HG03139 (cell line): ENCODE results near the gene TMEM183A.

ENCODE experiments used
- ATAC-seq: cut with Tn5 transposase; IDR thresholded peaks from one replicate; pipeline ENCODE4 v1.9.1; 2021; ENCODE audit not compliant: unreplicated experiment

The TMEM183A gene

DNA sequence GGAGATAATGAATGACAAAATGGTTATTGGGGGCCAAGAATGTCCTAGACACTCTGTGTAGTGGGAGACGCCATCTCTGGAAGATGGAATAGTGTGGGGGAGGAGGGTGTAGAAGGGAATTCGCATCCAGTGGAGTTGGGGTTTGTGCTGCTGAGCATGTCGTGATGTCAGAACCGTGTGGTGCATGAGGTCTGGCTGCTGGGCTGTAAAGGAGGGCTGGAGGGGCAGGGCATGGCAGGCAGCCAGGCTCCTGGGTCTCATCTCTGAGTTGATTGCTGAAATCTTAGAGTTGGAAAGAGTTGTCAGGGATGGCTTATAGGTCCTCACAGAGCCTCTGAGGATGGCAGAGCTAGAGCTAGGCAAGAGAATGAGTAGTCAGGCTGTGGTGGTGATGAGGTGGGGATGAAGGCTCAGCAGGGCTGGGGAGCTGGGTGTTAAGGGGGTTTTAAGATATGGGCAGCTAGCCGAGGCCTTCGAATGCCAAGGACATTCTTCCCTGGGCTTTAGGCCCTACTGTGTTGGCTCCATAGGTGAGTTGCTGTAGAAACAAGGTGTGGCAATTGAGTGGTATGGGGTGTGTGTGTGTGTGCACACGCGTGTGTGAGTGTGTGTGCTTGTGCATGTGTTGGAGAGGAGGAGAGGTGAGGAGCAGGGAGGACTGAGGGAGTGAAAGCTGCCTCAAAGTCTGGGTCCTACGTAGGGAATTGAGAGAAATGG is 21.1 kb downstream of the TMEM183A start:
- no peak for ATAC-seq

DNA sequence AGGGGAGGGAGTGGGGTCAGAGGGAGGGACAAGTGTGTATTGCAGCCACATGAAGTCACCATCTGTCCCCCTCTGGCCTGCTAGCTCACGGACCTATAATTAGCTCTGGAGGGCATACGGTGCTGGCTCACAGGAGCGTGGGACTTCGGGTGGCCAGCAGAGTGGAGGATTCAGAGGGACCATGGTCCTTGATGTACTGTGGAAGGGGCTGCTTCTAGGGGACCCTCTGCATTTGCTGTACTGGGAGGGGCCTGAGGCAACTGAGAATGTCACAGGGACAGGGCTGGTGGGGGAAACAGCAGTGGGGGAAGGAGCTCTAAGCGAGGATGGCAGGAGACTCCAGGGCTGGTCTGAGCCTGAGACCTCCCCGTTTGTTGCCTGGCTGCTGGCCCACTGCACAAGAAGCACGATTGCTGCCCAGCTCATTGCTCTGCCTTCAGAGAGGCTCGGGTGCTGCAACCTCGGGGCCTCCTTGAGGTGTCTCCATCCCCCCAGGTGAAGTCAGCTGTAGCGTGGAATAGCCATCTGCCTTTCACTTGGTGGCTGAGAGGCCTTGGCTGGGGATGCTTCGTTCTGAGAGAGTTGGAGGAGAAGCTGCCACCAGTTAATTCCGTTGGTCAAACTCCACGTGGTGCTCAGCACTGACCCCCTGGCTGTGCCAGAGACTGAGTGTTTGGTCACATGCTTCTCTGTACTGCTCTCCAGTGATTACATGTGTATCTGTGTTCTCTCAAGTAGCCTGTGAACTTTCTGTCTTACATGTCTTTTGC is 21.8 kb downstream of the TMEM183A start:
- no peak for ATAC-seq

DNA sequence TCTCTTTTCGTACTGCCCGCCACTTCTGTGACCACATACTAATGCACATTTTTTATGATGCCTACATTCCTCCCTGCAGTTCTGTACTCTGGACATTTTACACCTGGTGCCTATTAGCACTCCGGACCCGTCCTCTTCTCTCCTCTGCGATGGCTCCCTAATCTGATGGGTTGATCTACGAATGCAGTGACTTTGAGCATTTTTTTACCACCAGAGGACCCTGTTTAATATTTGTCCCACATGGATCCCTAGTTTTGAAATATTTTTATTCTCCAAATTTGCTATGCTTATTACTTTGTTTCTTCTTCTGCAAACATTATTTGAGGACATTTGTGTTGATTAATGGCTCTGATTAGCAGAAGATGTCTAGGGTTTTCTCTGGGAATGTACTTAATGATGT is 24.3 kb downstream of the TMEM183A start:
- ATAC-seq = no peak

DNA sequence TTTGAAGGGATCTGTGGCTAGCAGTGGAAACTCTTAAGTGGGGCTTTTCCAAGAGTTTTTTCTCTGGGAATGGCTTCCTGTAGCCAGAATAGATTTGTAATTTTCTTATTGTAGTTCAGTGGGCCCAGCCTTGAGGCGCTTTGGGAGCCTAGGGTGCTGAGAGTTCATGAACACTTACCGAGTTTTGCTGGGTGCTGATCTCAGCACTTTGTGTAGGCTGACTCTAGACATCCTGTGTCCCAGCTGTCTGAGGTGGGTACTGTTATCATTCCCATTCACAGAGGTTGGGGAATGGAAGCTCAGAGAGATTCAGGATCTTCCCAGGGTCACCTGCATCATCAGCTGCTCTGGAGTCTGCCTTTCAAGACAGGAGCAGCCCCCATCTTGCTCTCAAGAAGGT is 26.1 kb downstream of the TMEM183A start:
- ATAC-seq = no peak

DNA sequence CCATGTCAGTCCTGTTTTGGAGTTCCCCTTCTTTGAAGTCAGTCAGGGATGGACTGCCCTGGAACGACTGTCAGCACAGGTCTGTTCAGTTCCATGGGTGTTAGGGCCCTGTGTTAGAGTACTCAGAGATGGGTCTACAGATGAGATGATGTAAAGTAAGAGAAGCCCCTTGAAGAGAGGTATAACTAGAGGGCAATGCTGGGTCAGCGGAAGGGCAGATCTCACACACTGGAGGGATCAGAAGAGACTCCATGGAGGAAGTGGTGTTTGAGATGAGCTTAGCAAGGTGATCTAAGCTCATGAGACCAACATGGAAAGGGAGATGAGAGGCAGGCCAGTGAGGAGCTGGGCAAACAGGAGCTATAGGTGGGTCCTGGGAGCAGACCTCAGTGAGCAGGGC is 26.7 kb downstream of the TMEM183A start:
- ATAC-seq = no peak

DNA sequence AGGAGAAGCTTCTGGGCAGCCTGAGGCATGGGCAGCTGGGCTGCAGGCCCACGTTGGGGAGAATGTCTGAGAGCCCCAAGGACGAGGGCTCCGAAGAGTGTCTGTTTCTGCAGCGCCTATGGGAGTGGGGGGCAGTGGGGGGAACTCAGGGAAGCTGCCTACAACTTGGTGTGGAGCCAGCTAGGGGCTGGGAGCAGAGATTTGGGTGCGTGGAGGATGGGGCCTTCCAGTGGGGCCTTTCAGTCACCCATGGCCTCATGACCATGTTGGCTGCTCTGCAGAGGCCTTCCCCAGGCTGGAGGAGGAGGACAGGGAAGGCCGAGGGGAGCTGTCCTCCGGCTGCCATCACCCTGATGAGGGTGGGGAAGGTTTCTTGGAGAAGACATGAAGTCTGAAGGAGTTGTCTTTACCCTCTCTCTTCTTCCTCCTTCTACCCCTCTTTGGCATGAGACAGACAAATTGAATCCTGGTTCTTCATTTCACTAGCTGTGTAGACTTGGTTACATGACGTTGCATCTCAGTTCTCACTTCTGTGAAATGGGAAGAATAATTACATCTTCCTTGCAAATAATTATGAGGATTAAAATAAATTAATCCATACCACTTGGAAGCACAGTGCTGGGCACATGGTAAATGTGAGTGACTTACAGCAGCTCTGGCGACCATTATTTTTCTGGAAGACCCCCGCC is 27.4 kb downstream of the TMEM183A start:
- no peak for ATAC-seq

DNA sequence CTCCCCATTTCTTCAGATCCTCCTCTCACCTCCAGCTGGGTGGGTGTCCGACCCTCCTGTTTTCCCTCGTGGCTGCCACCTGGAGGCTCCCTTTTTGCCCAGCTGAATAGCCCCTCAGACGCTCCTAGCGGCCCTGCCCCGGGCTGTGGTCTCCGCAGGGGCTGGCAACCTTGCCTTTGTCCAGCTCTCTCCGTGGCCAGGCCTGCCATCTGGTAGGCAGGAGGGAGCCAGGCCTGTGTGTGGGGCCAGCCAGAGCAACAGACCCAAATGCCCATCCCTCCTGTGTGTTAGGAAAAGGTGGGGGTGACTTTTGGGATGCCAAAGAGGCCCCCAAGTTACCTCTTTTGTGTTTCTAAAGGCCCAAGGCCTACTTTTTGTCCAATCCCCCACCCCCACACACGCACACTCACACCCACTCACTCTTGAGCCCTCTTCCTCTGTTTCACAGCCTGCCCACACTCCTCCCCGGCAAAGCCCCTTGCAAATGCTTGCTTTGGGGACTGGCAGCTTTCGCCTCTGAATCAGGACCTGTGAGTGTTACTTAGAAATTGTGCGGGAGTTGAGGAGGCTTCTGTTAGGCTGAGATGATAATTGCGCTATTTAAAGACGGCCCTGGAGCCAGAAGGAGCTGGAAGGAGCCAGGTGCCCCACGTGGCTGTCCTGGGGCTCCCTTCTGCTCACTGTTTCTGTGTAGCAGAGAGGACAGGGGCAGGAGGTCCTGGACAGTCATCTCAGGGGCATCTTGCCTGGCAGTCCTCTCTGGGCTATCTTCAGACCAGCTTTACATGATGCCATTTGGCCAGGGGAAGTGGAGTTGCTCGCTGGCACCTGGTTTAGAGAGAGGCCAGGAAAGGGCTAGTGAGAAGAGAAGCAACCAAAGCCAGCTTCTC is 28.2 kb downstream of the TMEM183A start:
- ATAC-seq = no peak

DNA sequence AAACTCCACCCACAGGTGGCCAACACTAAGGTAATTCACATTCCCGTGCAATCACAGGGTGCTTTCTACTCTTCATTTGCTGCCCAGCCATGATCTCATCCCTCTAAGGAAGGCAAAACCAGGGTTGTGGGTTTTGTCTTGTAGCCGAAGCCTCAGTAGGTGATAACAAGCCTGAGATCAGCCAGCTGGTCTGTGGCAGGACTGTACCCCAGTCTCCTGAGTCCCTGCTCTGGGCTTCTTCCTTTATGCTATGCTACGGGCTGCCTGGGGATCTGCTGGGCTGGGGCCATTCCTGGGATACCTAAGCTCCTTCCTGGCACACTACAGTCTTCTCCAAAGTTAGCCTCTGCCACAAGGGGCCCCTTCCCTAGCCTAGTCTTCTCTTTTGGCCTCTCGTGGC is 29.0 kb downstream of the TMEM183A start:
- ATAC-seq = no peak

DNA sequence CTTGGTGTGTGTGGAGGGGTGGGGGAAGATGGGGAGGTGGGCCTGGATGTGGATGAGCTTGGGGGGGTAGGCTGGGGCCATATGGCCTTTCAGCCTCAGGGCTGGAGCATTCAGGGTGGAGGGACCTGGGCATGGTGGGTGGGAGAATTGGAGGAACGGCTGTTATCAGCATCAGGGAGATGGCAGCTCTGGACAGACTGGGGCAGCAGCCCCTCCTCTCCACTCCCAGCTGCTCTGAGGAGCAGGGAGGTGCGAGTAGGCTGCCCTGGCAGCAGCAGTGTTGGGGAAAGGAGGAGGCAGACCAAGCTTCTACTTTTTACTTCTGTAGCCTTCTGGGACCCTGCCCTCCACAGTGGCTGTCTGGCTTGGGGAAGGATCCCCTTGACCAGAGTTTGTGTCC is 29.4 kb downstream of the TMEM183A start:
- ATAC-seq = no peak

DNA sequence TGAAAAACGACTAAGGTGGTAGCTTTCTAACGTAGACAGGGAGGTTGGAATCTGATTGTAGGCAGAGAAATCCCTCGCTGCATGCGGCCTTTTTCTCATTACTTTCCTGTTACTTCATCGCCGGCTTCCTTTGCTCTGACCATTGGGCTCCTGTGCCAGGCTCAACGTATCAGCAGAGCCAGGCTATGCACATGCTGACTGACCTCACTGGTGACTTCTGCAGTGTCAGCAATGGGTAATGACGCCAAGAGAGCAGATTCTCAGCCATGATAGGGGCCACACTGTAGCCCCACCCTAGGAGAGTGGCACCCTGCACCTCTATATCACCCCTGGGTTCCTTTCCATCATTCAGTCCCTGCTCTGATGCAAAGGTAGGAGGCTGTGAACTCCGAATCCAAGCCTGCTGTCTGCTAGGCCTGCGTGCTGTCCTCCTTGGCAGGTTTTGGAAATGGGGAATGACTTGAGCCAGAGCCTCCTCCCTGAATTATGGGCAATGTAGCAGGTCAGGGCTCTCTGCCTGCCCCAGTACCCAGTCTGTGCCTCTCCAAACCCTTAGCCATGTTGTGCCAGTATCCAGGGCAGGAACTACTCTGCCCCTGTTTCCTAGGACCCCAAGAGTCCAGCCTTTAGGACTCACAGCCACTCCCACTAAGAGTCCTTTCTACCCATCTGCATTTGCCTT is 30.5 kb downstream of the TMEM183A start:
- ATAC-seq = no peak

DNA sequence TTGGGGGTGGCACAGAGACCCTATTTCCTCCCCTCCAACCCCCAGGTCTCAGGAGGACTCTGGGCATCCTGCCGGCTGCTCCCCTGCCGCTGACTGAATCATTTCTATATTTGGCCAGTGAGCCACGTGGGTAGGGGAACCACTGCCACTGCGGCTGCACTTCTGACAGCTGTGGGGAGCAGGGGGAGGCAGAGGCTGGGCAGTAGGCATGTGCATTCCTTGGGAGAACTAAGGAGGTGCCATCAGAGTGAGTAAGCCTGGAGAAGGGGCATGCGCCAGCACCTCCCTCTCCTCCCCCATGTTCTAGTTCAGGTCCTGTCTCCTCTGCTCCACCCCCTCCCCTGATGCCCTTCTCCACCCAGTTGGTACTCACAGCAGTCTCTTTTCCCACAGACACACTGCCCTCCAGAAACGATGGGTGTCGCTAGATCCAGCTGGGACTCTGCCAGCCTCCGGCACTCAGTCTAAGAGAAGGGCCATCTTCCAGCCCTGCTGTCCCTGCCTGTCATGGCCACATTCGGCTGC is 31.1 kb downstream of the TMEM183A start:
- no peak for ATAC-seq

DNA sequence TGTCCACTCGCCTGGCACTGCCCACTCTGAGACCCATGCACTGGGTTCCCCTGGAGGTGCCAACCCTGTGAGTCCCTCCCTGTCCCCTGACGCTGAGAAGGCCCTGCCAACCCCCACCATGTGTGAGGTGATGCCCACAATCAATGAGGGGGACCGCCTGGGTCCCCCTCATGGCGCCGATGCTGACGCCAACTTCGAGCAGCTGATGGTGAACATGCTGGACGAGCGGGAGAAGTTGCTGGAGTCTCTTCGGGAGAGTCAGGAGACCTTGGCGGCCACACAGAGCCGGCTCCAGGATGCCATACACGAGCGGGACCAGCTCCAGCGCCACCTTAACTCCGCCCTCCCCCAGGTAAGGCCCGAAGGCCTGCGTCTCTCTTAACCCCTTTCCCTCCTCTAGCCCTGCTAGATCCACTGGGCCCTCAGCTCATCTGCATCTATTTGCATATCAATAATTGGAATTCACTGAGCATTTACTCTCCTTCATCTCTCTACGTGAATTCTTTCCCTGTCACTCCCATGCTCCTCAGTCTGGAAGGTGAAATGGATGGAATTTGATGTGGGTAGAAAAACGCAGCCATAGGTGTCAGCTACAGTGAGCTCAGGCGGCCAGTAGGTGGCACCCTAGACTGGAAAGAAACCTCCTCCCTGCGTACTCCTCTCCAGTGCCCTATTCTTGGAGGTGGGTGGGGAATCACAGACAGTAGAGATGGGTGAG is 31.9 kb downstream of the TMEM183A start:
- no peak for ATAC-seq

DNA sequence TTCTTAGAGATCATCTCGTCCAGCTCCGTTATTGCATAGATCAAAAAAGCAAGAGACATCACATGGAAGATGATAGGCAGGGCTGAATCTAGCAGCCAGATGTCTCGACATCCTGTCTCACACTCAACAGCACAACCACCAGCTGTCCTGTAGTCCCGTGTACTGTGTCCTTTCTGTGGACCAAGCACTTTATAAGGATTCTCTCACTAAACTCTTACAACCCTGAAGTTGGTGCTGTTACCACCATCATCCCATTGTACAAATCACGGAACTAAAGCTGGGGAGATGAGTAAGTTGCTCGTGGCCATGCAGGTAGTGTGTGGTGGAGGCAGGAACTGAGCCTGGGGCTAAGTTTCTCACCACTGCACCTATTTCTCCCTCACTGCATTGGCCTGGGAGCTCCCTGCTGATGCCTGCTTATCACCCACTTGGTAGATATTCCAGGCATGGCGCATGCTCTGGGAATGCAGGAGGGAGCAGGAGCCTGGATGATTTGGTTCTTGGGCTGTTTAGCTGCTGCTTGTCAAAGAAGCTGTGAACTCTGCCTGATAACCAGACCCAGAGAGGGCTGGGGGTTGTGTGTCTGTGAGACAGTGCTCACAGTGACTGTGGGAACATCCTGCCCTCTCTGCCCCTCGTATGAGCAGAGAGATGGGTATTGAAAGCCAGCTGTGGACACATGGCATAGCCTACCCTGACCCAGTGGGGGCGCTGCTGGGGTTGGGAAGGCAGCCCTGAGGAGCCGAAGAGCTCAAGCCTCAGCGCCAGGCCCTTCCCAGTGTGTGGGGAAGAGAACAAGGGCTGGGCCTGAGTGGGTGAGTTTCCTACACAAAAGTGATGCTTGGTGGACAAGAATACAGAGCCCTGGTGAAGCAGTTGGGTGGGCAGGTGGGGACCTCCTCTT is 32.7 kb downstream of the TMEM183A start:
- no peak for ATAC-seq

DNA sequence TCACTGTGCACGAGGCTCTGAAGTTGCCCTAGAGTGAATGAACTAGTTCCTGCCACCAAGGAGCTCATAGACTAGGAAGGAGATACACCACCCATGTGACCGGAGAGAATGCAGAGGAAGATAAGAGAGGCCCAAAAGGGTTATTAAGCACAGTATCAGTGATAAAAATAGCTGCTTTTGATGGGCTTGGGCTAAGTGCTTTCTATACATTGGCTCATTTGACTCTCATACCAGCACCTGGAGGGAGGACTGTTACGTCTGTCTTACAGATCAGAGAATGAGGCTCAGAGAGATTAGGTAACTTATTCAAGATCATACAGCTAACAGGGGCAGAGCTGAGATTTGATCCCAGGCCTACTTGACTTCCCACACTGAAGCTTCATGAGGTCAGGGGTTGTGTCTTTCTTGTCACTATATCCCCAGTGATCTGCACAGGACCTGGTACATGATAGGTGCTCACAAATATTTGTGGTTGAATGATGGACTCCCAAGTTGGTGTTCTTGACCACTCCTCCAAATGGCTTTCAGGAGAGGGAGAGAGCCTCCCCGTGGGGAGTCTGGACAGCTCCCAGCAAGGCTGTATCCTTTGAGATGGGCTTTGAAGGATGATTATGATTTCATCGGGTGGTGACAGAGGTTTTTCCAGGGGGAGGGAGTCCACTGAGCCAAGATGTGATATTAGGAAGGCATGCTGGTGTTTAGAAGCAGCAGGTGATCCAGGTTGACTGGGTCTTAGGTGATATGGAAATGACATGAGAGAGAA is 33.5 kb downstream of the TMEM183A start:
- no peak for ATAC-seq

DNA sequence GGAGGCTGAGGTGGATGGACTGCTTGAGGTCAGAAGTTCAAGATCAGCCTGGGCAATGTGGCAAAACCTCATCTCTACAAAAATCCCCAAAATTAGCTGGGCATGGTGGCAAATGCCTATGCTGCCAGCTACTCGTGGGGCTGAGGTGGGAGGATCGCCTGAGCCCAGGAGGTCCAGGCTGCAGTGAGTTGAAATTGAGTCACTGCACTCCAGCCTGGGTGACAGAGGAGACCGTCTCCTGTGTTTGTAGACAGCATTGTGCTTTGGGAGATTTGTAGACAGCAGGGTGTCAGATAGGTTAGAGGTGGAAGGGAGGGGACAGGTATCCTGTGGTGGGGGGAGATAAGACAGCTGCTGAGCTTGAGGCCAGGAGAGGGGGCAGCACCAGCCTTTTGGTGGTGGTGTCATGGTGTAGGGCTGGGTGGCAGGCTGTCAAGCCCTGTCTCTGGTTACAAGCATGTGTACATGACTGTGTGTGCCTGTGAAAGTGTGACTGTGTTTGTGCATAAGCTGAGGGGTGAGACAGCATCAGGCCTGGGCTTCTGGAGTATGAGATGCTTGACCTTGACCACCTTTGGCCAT is 34.3 kb downstream of the TMEM183A start:
- no peak for ATAC-seq

DNA sequence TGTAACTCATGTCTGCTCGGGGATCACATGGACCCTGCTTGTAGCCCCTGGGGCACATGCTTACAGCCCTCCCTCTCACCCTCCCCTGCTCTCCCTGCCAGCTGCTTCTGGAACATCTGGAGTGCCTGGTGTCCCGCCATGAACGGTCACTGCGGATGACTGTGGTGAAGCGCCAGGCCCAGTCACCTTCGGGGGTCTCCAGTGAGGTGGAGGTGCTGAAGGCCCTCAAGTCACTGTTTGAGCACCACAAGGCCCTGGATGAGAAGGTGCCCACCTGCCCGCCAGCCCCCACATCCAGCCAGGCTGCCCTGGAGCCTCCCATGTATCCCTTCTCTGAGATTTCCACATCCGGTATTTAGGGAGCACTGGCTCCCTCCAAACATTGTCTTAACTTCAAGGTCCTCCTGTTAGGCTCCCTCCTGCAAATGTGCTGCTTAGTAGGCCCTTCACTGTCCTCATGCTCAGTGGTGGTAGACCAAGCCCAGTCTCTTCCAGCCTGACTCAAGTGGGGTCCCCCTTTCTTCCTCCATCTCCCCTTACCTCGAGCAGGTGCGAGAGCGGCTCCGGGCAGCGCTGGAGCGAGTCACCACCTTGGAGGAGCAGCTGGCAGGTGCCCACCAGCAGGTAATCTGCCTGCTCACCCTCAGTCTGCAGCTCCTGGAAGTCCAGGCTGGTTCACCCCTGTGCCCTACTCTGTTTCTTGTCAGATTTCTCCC is 36.8 kb downstream of the TMEM183A start:
- ATAC-seq = no peak
